HS-5 (cell line): ENCODE data around the gene RFX1.
"Not testable (repeated sequence)": the region's sequence is repeated elsewhere in the genome, so short reads cannot be mapped to it uniquely, and the experiment has no call there.

Source experiments
- DNase-seq: peaks from one replicate; pipeline ENCODE4 v3.0.0-alpha.2; 2012; ENCODE audit warnings: low read depth

RFX1 gene

DNA sequence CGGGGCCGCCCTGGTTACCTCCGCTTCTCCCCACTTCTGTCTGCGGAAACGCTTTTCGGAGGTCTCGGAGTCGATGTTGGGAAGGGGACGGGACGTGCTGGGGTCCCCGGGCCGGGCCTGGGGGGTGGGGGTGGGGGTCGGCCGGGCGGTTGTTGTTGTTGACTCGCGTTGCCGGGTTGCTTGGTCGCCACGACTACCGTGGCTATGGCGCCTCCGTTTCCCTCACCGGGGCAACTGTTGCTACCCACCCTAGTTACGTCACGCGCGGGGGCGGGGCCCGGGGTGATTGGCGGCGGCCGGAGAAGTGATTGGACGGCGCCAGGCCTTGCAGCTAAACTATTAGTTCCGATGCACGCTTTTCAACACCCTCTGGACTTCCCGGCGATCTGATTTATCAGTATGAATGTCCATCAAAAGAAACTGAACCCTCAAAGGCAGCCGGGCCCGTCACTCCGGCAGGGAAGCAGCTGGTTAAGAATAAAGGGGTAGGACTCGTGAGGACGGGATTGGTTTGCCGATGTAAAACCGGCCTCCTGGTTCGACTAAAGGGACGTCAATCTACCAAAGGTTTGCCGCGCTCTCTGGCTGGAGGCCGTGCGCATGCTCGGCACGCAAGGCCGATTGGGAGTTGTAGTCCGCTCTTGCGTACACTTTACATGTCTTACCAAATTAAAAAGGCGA, at the start of gene RFX1:
Gene RFX1 (minus strand): TSS at position 236 of the 681 bp plus-strand sequence. CDS start 12,477 bp downstream, outside the sequence.
- peak; percentile 100 for DNase-seq

GRCh38 chr19:14055396-14055795, 49.3 kb upstream of the RFX1 start:
- DNase-seq: no peak

DNA sequence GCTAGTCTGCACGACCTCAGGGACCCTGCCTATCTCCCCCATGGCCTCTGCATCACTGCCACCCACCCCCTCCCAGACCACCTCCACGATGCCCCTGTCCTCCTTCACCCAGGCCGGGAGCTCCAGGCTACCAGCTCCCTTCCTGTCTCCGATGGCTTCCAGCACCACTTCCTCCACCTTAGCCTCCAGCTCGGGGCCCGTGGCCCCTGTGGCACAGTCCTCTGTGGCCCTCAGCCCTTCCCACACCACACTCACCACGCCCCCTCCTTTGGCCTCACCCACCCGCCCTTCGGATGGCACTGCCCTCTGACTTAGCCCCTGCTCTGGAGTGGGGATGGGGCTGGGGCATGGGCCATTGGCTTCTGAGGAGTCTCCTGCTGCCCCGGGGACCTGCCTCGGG, 48.6 kb upstream of the RFX1 start:
- no peak for DNase-seq

- no peak for DNase-seq
These were observed 48.0 kb upstream of the RFX1 start for GRCh38 chr19:14054099-14054498.

GRCh38 chr19:14053500-14053899, 47.4 kb upstream of the RFX1 start:
- no peak for DNase-seq

DNA sequence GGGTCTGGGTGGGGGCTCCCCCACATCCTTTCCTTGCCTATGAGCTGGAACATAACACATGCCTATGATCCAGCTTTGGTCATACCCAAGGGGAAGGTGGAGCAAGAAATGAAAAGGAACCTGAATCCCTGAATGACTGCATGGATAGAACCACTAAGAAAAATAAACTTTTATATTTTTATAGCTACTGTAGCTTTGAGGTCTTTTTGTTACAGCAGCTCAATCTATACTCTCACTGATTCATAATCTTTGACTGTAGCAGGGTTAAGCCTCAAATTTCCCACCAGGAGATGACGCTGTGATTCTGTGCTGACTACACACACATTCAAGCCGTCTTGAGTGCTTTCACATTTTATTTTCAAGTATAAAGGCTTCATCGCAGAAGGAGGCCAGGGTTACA, 46.9 kb upstream of the RFX1 start:
- no peak for DNase-seq

DNA sequence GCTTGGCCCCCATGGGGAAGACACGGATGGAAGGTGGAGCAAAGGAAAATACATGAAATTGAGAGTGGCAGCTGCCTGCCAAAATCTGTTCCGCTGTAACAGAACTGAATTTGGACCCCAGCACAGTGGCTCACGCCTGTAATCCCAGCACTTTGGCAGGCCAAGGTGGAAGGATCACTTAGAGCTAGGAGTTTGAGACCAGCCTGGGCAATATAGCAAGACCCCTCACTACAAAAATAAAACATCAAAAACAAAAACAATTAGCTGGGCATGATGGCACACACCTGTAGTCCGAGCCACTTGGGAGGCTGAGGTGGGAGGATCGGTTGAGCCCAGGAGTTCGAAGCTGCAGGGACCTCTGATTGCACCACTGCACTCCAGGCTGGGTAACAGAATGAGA, 46.4 kb upstream of the RFX1 start:
- no peak for DNase-seq

- no peak for DNase-seq
These were observed 45.9 kb upstream of the RFX1 start for GRCh38 chr19:14051980-14052379.

- not testable (repeated sequence) for DNase-seq
These were observed 44.8 kb upstream of the RFX1 start for GRCh38 chr19:14050961-14051360.

DNA sequence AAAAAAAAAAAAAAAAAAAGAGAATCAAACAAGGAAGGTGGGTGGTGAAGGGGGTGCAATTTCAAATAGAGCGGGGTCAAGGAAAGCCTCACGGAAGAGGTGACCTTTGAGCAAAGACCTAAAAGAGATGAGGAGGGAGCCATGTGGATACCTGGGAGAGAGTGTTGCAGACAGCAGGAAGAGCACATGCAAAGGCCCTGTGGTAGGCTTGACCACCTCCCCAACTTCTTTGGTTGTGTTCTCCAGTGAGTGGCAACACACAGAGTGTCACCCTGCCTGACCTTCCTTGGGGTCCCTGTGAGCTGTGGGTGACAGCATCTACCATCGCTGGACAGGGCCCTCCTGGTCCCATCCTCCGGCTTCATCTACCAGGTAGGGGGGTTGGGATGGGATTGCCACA, 44.4 kb upstream of the RFX1 start:
- no peak for DNase-seq

DNA sequence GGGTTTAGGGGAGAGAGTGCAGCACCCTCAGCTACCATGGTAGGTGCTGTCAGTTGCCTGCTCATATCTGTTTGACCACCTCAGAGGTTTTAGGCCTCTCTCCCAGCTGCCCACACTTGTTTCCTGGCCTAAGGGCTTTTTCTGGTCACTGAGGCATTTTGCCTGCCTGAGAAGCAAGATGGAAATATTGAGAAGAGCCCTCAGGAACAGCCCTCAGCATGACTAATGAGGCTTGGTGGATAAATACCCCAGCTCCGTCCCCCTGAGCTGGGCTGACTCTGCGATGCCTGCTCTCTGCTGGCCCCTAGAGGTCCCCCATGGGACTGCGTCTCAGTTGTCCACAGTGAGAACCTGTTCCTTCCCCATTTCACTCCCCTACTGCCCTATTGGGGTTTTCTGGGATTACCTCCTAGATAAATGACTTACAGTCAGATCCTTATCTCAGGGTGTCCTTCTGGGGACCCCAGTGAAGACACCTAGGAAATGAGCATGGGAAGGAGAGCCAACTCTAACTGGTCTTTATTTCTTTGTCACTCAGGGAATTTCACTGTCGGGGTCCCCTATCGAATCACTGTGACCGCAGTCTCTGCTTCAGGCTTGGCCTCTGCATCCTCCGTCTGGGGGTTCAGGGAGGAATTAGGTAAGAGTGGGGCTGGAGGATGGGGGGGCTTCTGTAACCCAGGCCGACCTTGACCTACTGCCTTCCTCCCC, 42.5 kb upstream of the RFX1 start:
- DNase-seq: no peak

DNA sequence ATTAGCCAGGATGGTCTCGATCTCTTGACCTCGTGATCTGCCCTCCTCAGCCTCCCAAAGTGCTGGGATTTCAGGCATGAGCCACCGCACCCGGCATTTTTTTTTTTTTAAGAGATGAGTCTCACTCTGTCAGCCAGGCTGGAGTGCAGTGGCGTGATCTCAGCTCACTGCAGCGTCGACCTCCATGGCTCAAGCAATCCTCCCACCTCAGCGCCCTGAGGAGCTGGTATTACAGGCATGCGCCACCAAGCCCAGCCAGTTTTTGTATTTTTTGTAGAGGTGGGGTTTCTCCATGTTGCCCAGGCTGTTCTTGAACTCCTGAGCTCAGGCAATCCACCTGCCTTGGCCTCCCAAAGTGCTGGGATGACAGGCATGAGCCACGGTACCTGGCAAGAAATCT, 41.7 kb upstream of the RFX1 start:
- DNase-seq: not testable (repeated sequence)

DNA sequence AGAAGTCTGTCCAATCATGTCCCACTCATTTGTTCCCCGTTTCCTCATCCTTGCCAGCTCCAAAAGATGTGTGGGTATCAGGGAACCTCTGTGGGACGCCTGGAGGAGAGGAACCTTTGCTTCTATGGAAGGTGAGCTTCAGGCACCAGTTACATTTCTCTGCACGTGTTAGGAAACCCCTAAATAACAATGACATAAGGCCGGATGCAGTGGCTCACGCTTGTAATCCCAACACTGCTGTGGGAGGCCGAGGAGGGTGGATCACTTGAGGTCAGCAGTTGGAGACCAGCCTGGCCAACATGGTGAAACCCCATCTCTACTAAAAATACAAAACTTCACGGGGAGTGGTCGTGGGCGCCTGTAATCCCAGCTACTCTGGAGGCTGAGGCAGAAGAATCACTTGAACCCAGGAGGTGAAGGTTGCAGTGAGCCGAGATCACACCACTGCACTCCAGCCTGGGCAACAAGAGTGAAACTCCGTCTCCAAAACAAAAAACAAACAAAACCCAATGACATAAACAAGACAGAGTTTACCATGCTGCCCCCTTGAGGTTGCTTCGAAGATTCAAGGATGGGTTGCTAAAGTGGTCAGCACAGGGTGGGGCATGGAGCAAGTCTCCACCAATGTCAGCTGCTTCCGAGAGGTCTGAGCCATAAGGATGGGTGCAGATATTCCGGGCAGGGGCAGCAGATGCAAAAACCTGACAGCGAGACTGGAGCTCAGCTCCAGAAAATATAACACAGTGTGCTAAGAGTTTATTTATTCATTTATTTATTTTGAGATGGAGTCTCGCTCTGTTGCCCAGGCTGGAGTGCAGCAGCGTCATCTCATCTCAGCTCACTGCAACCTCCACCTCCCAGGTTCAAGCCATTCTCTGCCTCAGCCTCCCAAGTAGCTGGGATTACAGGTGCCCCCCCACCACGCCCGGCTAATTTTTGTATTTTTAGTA, 36.8 kb upstream of the RFX1 start:
- not testable (repeated sequence) for DNase-seq

DNA sequence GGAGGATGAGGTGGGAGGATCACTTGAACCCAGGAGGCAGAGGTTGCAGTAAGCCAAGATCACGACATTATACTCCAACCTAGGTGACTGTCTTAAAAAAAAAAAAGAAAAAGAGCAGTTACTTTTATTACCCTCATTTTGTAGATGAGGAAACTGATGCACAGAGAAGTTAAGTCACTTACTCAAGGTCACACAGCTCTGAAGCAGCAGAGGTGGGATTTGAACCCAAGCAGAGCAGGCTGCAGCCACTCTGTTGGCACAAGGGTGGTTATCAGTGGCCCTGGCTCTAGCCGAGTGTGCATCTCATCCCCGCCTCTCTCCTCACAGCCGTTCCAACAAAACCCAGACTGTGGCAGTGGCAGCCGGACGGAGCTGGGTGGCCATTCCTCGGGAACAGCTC, 33.1 kb upstream of the RFX1 start:
- DNase-seq: no peak

DNA sequence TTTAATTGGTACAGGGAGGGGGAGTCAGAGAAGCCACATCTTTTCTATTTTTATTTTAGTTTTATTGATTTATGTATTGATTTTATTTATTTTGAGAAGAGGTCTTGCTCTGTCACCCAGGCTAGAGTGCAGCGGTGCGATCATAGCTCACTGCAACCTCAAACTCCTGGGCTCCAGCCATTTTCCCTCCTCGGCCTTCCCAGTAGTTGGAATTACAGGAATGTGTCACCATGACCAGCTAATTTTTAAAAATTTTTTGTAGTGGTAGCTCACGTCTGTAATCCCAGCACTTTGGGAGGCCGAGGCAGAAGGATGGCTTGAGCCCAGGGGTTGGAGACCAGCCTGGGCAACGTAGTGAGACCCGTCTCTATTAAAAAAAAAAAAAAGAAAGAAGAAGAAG, 29.6 kb upstream of the RFX1 start:
- no peak for DNase-seq

- DNase-seq: not testable (repeated sequence)
These were observed 29.0 kb upstream of the RFX1 start for GRCh38 chr19:14035159-14035558.

GRCh38 chr19:14033946-14034345, 27.8 kb upstream of the RFX1 start:
- DNase-seq: no peak

- peak; percentile 31 for DNase-seq
These were observed 25.8 kb upstream of the RFX1 start, which contains the start of gene IL27RA for GRCh38 chr19:14031719-14032480. TSS of gene IL27RA (plus strand) at chr19:14031762. CDS start at chr19:14031873, 111 bp downstream.

GRCh38 chr19:14030997-14031718, 25.0 kb upstream of the RFX1 start:
- DNase-seq: no peak

DNA sequence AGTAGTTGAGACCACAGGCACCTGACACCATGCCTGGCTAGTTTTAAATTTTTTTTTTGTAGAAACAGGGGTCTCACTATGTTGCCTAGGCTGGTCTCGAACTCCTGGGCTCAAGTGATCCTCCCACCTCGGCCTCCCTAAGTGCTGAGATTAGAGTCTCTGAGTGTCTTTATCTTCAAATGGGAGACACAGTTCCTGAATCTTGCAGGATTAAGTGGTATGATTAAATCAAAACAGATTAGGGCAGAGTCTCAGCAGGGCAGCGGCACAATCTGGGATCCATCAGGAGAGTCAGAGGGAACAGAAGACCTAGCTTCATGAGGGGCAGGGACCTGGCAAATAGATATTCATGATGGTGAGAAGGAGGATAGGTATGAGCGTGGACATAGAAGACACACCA, 22.8 kb upstream of the RFX1 start:
- DNase-seq: no peak

DNA sequence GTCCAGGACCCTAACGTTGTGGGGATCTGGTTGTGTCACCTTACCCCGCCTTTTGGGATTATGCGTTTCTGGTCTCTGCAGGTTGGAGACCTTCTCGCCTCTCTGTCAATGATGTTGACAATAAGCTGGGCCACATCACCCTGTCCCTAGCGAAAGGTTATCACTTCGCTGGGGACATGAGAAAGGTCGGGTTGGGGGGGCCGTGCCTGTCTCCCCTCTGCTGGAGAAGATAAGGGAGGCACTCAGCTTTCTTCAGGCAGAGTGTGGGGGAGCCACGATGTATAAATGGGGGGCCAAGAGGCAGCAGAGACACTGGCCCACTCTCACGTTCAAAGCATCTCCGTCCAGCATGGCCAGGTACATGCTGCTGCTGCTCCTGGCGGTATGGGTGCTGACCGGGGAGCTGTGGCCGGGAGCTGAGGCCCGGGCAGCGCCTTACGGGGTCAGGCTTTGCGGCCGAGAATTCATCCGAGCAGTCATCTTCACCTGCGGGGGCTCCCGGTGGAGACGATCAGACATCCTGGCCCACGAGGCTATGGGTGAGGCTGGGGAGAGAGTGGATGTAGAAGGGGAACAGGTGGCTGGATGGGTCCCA, 21.8 kb upstream of the RFX1 start, which contains the start of gene RLN3:
Gene RLN3 (plus strand): TSS at position 293 of the 595 bp plus-strand sequence. CDS start 57 bp downstream, at position 350.
- no peak for DNase-seq
